ENCODE measurements around the gene NDUFS6.

The NDUFS6 gene

GRCh38 chr5:1847056-1847455, 45.8 kb downstream of the NDUFS6 start:
- DNase-seq = no peak

GRCh38 chr5:1847611-1848010, 46.4 kb downstream of the NDUFS6 start:
- DNase-seq = no peak

- no peak for DNase-seq
Observed at GRCh38 chr5:1850324-1851154, 49.3 kb downstream of the NDUFS6 start.

- no peak for DNase-seq
Observed at GRCh38 chr5:1851290-1851934, 50.2 kb downstream of the NDUFS6 start.

- no peak for DNase-seq
Observed at GRCh38 chr5:1852324-1852947, 51.2 kb downstream of the NDUFS6 start.

- no peak for DNase-seq
Observed at GRCh38 chr5:1853531-1853930, 52.3 kb downstream of the NDUFS6 start.

- DNase-seq = no peak
Observed at GRCh38 chr5:1855075-1855474, 53.9 kb downstream of the NDUFS6 start.

GRCh38 chr5:1855596-1855995, 54.4 kb downstream of the NDUFS6 start:
- DNase-seq = no peak

- no peak for DNase-seq
Observed at GRCh38 chr5:1856596-1857255, 55.5 kb downstream of the NDUFS6 start.

- DNase-seq = no peak
Observed at GRCh38 chr5:1857256-1857600, 56.0 kb downstream of the NDUFS6 start.

GRCh38 chr5:1858436-1858835, 57.2 kb downstream of the NDUFS6 start:
- no peak for DNase-seq

GRCh38 chr5:1859099-1859498, 57.9 kb downstream of the NDUFS6 start:
- DNase-seq = no peak

- no peak for DNase-seq
Observed at GRCh38 chr5:1860021-1860610, 58.9 kb downstream of the NDUFS6 start.

GRCh38 chr5:1860949-1861348, 59.7 kb downstream of the NDUFS6 start:
- DNase-seq = peak in 28 of 56 donors; percentile 3 to 63 (median 24)

GRCh38 chr5:1864896-1865440, 63.8 kb downstream of the NDUFS6 start:
- DNase-seq = no peak

- no peak for DNase-seq
Observed at GRCh38 chr5:1865486-1865885, 64.3 kb downstream of the NDUFS6 start.
